Neural cell (in vitro differentiated cells): Measurements from ENCODE around the gene BLOC1S4. TPM values are rescaled to one million over a fixed set of nuclear protein-coding genes. Genes with fewer than 3 reads are reported as not detected.

Experiments used
- H2AFZ ChIP-seq: fragments of 200-600, 300-800 bp; sonication (generic), shearing (Covaris generic); 2 replicates; pipeline ENCODE4 v1.6.0; 2014; ENCODE audit warnings: low read depth, mild to moderate bottlenecking, antibody characterized with exemption, low read length, moderate library complexity
- H3F3A ChIP-seq: fragments of 200-600 bp; shearing (Covaris generic); 2 replicates; pipeline ENCODE4 v1.6.1; 2016; ENCODE audit warnings: mild to moderate bottlenecking, moderate library complexity, mixed read lengths, antibody characterized with exemption, low read length; ENCODE audit not compliant: insufficient read depth, poor library complexity, severe bottlenecking
- H3K27ac ChIP-seq: fragments of 200-600, 300-800 bp; sonication (generic), shearing (Covaris generic); 2 replicates; pipeline ENCODE4 v1.5.1; 2014; ENCODE audit warnings: mild to moderate bottlenecking, low read length, moderate library complexity
- H3K27me3 ChIP-seq: fragments of 300-800, 200-600 bp; sonication (generic), shearing (Covaris generic); 2 replicates; pipeline ENCODE4 v1.6.0; 2014; ENCODE audit warnings: mild to moderate bottlenecking, low read depth, low read length, moderate library complexity; ENCODE audit not compliant: insufficient read depth
- H3K36me3 ChIP-seq: fragments of 300-800, 200-600 bp; sonication (generic), shearing (Covaris generic); 2 replicates; pipeline ENCODE4 v1.5.1; 2014; ENCODE audit warnings: mild to moderate bottlenecking, antibody characterized with exemption, low read length, moderate library complexity; ENCODE audit not compliant: insufficient read depth
- H3K4me2 ChIP-seq: fragments of 300-800, 200-600 bp; sonication (generic), shearing (Covaris generic); 2 replicates; pipeline ENCODE4 v1.6.0; 2014; ENCODE audit warnings: mild to moderate bottlenecking, low read length
- H3K4me3 ChIP-seq: fragments of 300-800, 200-600 bp; sonication (generic), shearing (Covaris generic); 2 replicates; pipeline ENCODE4 v1.5.1; 2014; ENCODE audit warnings: mild to moderate bottlenecking, low read length, moderate library complexity
- H3K79me2 ChIP-seq: fragments of 200-600 bp; shearing (Covaris generic); replicated peaks from 2 replicates; pipeline ENCODE4 v1.6.0; 2014; ENCODE audit warnings: mild to moderate bottlenecking, low read length, moderate library complexity; ENCODE audit not compliant: insufficient read depth
- H3K9ac ChIP-seq: fragments of 300-800, 200-600 bp; sonication (generic), shearing (Covaris generic); 2 replicates; pipeline ENCODE4 v1.6.1; 2016; ENCODE audit warnings: mild to moderate bottlenecking, low read length, mixed read lengths
- H3K9me2 ChIP-seq: fragments of 200-600 bp; shearing (Covaris generic); 2 replicates; pipeline ENCODE4 v1.6.1; 2016; ENCODE audit warnings: mild to moderate bottlenecking, low read length, mixed read lengths; ENCODE audit not compliant: insufficient read depth
- H3K9me3 ChIP-seq: fragments of 200-600, 300-800 bp; sonication (generic), shearing (Covaris generic); 2 replicates; pipeline ENCODE4 v1.6.1; 2016; ENCODE audit warnings: mild to moderate bottlenecking, mixed run types, low read length, moderate library complexity, mixed read lengths
- H4K20me1 ChIP-seq: fragments of 200-600 bp; shearing (Covaris generic); 2 replicates; pipeline ENCODE4 v1.6.1; 2016; ENCODE audit warnings: mild to moderate bottlenecking, mixed run types; ENCODE audit not compliant: insufficient read depth
- EP300 ChIP-seq: fragments of 450-650 bp; conservative IDR thresholded peaks from 2 replicates; pipeline ENCODE4 v1.6.1; 2014; ENCODE audit warnings: antibody characterized with exemption, mild to moderate bottlenecking, moderate library complexity; ENCODE audit not compliant: poor library complexity, severe bottlenecking
- EZH2 ChIP-seq: fragments of 200-600, 300-800 bp; shearing (Covaris generic), sonication (generic); IDR thresholded peaks from 2 replicates; pipeline ENCODE4 v1.6.1; 2014; ENCODE audit warnings: antibody characterized with exemption, low read length, borderline replicate concordance, mild to moderate bottlenecking; ENCODE audit not compliant: insufficient read depth, poor library complexity, severe bottlenecking
- MXI1 ChIP-seq: fragments of 450-650 bp; conservative IDR thresholded peaks from 2 replicates; pipeline ENCODE4 v1.6.1; 2014; ENCODE audit warnings: antibody characterized with exemption, mild to moderate bottlenecking; ENCODE audit not compliant: poor library complexity, severe bottlenecking
- POLR2AphosphoS5 ChIP-seq: IDR thresholded peaks from 2 replicates; pipeline ENCODE4 v1.6.1; 2012
- RAD21 ChIP-seq: fragments of 450-650 bp; conservative IDR thresholded peaks from 2 replicates; pipeline ENCODE4 v1.6.1; 2014; ENCODE audit warnings: antibody characterized with exemption, mild to moderate bottlenecking, moderate library complexity
- SMC3 ChIP-seq: fragments of 450-650 bp; conservative IDR thresholded peaks from 2 replicates; pipeline ENCODE4 v1.6.1; 2014; ENCODE audit warnings: antibody characterized with exemption, mild to moderate bottlenecking, moderate library complexity; ENCODE audit not compliant: poor library complexity
- TAF1 ChIP-seq: IDR thresholded peaks from 2 replicates; pipeline ENCODE4 v1.6.1; 2012; ENCODE audit warnings: low read depth
- polyA plus RNA-seq: library from polyadenylated mRNA; depleted of rRNA; stranded (reverse); fragments of >200 nt; gene quantifications from 2 replicates; pipeline ENCODE4 v1.2.3, GENCODE V29; 2014
- TF ChIP-seq, protein P1 (sequence below): fragments of 450-650 bp; IDR thresholded peaks from 2 replicates; pipeline ENCODE4 v1.5.1; 2014; ENCODE audit warnings: antibody characterized with exemption, mild to moderate bottlenecking, moderate library complexity; ENCODE audit not compliant: poor library complexity, severe bottlenecking
- TF ChIP-seq, protein P2 (sequence below): IDR thresholded peaks from 2 replicates; pipeline ENCODE4 v1.6.1; 2012; ENCODE audit warnings: borderline replicate concordance

Gene BLOC1S4
- polyA plus RNA-seq, 1 donor from 2014 or later, result 21.2 TPM

DNA sequence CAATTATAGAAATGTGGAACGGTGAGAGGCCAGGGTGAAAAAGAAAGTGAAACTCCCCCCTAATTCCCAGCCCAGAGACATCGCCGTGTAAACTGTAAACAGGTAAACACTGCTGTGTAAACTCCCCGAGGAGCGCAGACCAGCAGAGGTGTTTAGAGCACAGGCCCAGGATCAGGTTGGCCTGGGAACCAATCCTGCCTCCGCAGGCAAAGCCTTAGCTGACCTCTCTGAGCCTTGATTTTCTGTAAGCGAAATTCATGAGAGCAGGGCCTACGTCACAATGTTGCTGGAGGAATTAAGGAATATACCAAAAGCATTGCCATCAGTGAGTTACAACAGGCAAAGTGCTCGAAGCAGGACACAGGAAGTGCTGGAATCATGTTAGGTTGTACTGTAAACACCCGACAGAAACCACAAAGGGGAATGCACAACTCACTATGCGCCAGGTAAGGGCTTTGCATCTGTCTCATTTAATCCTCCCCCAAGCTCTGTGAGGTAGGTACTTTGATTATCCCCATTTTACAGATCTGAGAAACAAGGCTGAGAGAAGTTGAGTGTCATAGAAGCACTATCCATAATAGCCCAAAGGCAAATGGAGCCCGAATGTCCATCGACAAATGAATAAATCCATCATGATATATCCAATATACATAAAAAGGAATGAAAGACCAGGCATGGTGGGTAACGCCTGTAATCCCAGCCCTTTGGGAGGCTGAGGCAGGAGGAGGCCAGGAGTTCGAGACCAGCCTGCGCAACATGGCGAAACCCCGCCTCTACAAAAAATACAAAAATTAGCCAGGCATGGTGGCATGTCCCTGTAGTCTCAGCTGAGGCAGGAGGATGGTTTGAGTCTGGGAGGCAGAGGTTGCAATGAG, 35.9 kb downstream of the BLOC1S4 start:
- Histone ChIP-seq H3F3A (no peaks in the 10 kb centered on the region), H3K27ac (no peak overlapping the region), H3K27me3 (no peaks in the 10 kb centered on the region), H3K79me2 (no peaks in the 10 kb centered on the region), H3K4me3 (no peak overlapping the region), H3K9ac (no peak overlapping the region), H3K36me3 (no peaks in the 10 kb centered on the region), H3K9me2 (no peaks in the 10 kb centered on the region), H4K20me1 (no peaks in the 10 kb centered on the region), H3K9me3 (no peaks in the 10 kb centered on the region), H2AFZ (no peak overlapping the region), H3K4me2 (no peak overlapping the region)
- no peak for TF ChIP-seq EP300

- Histone ChIP-seq H3K4me3 (no peak overlapping the region), H3K9me2 (no peaks in the 10 kb centered on the region), H3K9me3 (no peaks in the 10 kb centered on the region), H3K27ac (no peak overlapping the region), H3K9ac (no peak overlapping the region), H3K36me3 (no peaks in the 10 kb centered on the region), H2AFZ (no peak overlapping the region), H3F3A (no peaks in the 10 kb centered on the region), H4K20me1 (no peaks in the 10 kb centered on the region), H3K27me3 (no peaks in the 10 kb centered on the region), H3K79me2 (no peaks in the 10 kb centered on the region), H3K4me2 (no peak overlapping the region)
- no peak for TF ChIP-seq RAD21
- TF ChIP-seq SMC3, result no peak
- no peak for TF ChIP-seq MXI1
- TF ChIP-seq EZH2, result no peak
- no peak for TF ChIP-seq POLR2AphosphoS5
These were observed 36.5 kb downstream of the BLOC1S4 start for GRCh38 chr4:6752486-6752829.

GRCh38 chr4:6753103-6753560, 37.2 kb downstream of the BLOC1S4 start:
- H3K9ac ChIP-seq, result no peak overlapping the region
- H3K27me3 ChIP-seq, result no peaks in the 10 kb centered on the region
- H2AFZ ChIP-seq, result no peak overlapping the region
- H4K20me1 ChIP-seq, result no peaks in the 10 kb centered on the region
- no peak overlapping the region for H3K27ac ChIP-seq
- H3F3A ChIP-seq, result no peaks in the 10 kb centered on the region
- no peaks in the 10 kb centered on the region for H3K9me3 ChIP-seq
- no peaks in the 10 kb centered on the region for H3K36me3 ChIP-seq
- H3K4me3 ChIP-seq, result no peak overlapping the region
- no peak overlapping the region for H3K4me2 ChIP-seq
- TF ChIP-seq, protein P1, sequence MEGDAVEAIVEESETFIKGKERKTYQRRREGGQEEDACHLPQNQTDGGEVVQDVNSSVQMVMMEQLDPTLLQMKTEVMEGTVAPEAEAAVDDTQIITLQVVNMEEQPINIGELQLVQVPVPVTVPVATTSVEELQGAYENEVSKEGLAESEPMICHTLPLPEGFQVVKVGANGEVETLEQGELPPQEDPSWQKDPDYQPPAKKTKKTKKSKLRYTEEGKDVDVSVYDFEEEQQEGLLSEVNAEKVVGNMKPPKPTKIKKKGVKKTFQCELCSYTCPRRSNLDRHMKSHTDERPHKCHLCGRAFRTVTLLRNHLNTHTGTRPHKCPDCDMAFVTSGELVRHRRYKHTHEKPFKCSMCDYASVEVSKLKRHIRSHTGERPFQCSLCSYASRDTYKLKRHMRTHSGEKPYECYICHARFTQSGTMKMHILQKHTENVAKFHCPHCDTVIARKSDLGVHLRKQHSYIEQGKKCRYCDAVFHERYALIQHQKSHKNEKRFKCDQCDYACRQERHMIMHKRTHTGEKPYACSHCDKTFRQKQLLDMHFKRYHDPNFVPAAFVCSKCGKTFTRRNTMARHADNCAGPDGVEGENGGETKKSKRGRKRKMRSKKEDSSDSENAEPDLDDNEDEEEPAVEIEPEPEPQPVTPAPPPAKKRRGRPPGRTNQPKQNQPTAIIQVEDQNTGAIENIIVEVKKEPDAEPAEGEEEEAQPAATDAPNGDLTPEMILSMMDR, result no peak
- TF ChIP-seq EZH2, result no peak
- TF ChIP-seq, protein P2, sequence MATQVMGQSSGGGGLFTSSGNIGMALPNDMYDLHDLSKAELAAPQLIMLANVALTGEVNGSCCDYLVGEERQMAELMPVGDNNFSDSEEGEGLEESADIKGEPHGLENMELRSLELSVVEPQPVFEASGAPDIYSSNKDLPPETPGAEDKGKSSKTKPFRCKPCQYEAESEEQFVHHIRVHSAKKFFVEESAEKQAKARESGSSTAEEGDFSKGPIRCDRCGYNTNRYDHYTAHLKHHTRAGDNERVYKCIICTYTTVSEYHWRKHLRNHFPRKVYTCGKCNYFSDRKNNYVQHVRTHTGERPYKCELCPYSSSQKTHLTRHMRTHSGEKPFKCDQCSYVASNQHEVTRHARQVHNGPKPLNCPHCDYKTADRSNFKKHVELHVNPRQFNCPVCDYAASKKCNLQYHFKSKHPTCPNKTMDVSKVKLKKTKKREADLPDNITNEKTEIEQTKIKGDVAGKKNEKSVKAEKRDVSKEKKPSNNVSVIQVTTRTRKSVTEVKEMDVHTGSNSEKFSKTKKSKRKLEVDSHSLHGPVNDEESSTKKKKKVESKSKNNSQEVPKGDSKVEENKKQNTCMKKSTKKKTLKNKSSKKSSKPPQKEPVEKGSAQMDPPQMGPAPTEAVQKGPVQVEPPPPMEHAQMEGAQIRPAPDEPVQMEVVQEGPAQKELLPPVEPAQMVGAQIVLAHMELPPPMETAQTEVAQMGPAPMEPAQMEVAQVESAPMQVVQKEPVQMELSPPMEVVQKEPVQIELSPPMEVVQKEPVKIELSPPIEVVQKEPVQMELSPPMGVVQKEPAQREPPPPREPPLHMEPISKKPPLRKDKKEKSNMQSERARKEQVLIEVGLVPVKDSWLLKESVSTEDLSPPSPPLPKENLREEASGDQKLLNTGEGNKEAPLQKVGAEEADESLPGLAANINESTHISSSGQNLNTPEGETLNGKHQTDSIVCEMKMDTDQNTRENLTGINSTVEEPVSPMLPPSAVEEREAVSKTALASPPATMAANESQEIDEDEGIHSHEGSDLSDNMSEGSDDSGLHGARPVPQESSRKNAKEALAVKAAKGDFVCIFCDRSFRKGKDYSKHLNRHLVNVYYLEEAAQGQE, result no peak
- no peak for TF ChIP-seq POLR2AphosphoS5
- TF ChIP-seq SMC3, result no peak
- no peak for TF ChIP-seq TAF1
- TF ChIP-seq MXI1, result no peak
- no peak for TF ChIP-seq RAD21
- TF ChIP-seq EP300, result no peak
- H3K79me2 ChIP-seq, result no peaks in the 10 kb centered on the region
- H3K9me2 ChIP-seq, result no peaks in the 10 kb centered on the region
